ENCODE results near the gene PACC1.

DNA sequence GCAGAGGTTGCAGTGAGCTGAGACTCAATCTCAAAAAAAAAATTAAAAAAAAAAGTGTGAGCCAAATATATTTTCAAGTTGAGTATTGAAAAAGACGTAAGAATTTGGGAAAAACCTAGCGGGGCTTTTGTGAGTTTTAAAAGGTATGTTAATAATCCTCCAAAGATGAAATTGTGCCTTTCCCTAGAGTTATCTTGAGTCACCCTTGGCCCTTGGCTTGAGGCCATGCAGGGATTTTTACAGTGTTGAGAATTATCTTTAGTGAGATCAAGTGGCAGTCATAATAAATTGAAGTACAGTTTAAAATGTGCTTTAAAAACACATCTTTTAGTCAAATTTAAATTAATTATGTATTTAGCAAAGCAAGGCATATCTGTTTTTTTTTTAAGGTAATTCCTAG, 96.8 kb downstream of the PACC1 start:
- TF ChIP-seq, protein P1, sequence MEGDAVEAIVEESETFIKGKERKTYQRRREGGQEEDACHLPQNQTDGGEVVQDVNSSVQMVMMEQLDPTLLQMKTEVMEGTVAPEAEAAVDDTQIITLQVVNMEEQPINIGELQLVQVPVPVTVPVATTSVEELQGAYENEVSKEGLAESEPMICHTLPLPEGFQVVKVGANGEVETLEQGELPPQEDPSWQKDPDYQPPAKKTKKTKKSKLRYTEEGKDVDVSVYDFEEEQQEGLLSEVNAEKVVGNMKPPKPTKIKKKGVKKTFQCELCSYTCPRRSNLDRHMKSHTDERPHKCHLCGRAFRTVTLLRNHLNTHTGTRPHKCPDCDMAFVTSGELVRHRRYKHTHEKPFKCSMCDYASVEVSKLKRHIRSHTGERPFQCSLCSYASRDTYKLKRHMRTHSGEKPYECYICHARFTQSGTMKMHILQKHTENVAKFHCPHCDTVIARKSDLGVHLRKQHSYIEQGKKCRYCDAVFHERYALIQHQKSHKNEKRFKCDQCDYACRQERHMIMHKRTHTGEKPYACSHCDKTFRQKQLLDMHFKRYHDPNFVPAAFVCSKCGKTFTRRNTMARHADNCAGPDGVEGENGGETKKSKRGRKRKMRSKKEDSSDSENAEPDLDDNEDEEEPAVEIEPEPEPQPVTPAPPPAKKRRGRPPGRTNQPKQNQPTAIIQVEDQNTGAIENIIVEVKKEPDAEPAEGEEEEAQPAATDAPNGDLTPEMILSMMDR (IDR thresholded peaks at IDR 0.05): no peak
- TF ChIP-seq MXD4 (CRISPR knock-in tag; IDR thresholded peaks at IDR 0.05; ENCODE audit: borderline replicate concordance) (no peak), JUN (CRISPR knock-in tag; IDR thresholded peaks at IDR 0.05) (no peak)
- TF ChIP-seq, protein P2, sequence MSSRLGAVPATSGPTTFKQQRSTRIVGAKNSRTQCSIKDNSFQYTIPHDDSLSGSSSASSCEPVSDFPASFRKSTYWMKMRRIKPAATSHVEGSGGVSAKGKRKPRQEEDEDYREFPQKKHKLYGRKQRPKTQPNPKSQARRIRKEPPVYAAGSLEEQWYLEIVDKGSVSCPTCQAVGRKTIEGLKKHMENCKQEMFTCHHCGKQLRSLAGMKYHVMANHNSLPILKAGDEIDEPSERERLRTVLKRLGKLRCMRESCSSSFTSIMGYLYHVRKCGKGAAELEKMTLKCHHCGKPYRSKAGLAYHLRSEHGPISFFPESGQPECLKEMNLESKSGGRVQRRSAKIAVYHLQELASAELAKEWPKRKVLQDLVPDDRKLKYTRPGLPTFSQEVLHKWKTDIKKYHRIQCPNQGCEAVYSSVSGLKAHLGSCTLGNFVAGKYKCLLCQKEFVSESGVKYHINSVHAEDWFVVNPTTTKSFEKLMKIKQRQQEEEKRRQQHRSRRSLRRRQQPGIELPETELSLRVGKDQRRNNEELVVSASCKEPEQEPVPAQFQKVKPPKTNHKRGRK (CRISPR knock-in tag; IDR thresholded peaks at IDR 0.05; ENCODE audit: borderline replicate concordance): no peak
- TF ChIP-seq, protein P3, sequence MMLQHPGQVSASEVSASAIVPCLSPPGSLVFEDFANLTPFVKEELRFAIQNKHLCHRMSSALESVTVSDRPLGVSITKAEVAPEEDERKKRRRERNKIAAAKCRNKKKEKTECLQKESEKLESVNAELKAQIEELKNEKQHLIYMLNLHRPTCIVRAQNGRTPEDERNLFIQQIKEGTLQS (CRISPR knock-in tag; conservative IDR thresholded peaks at IDR 0.05): no peak
- TF ChIP-seq, protein P4, sequence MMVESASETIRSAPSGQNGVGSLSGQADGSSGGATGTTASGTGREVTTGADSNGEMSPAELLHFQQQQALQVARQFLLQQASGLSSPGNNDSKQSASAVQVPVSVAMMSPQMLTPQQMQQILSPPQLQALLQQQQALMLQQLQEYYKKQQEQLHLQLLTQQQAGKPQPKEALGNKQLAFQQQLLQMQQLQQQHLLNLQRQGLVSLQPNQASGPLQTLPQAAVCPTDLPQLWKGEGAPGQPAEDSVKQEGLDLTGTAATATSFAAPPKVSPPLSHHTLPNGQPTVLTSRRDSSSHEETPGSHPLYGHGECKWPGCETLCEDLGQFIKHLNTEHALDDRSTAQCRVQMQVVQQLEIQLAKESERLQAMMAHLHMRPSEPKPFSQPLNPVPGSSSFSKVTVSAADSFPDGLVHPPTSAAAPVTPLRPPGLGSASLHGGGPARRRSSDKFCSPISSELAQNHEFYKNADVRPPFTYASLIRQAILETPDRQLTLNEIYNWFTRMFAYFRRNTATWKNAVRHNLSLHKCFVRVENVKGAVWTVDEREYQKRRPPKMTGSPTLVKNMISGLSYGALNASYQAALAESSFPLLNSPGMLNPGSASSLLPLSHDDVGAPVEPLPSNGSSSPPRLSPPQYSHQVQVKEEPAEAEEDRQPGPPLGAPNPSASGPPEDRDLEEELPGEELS (CRISPR knock-in tag; IDR thresholded peaks at IDR 0.05): no peak
